OCI-LY7 (cell line): ENCODE results near the gene UGT1A4.

Experiments
- EZH2phosphoT487 ChIP-seq: fragments of 200-600 bp; sonication (generic); IDR thresholded peaks from 2 replicates; pipeline ENCODE4 v1.6.1; 2018; ENCODE audit warnings: low read depth, borderline replicate concordance, mild to moderate bottlenecking, mixed run types, antibody characterized with exemption, low read length, moderate library complexity, mixed read lengths
- TF ChIP-seq, protein P1 (sequence below): fragments of 200-600 bp; sonication (generic); conservative IDR thresholded peaks from 2 replicates; pipeline ENCODE4 v1.5.1; 2014; ENCODE audit warnings: mild to moderate bottlenecking, antibody characterized with exemption, low read length, moderate library complexity, mixed read lengths

DNA sequence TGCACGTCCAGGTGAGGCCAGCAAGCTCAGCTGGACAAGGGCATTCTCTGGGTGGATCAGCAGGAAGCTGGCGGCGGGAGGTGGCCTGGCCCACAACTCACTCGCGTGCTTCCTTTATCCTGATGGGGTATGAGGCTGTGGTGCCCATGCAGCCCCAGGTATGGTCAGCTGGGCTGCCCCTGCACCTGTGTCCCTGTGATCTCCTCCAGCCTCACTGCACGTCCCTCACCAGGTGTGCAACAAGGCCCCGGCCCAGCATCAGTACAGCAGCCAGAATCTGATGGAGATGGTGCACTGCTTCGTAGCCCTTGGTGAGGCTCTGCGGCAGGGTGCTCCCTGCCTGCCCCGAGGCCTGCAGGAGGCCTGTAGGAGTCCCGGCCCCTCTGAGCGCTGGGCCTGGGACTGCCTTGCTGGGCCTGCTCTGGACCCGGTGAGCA is 77.2 kb downstream of the UGT1A4 start:
- TF ChIP-seq, protein P1, sequence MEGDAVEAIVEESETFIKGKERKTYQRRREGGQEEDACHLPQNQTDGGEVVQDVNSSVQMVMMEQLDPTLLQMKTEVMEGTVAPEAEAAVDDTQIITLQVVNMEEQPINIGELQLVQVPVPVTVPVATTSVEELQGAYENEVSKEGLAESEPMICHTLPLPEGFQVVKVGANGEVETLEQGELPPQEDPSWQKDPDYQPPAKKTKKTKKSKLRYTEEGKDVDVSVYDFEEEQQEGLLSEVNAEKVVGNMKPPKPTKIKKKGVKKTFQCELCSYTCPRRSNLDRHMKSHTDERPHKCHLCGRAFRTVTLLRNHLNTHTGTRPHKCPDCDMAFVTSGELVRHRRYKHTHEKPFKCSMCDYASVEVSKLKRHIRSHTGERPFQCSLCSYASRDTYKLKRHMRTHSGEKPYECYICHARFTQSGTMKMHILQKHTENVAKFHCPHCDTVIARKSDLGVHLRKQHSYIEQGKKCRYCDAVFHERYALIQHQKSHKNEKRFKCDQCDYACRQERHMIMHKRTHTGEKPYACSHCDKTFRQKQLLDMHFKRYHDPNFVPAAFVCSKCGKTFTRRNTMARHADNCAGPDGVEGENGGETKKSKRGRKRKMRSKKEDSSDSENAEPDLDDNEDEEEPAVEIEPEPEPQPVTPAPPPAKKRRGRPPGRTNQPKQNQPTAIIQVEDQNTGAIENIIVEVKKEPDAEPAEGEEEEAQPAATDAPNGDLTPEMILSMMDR = no peak
- no peak for TF ChIP-seq EZH2phosphoT487
